ENCODE measurements around the gene SH2D3C. TPM values are rescaled to one million over a fixed set of nuclear protein-coding genes. Genes with fewer than 3 reads are reported as not detected.
A peak's percentile ranks its signal among the peaks of the same experiment; 100 is the strongest.

SH2D3C gene
- total and polyA plus RNA-seq, 9 of the 15 experiments (the other 6 are each of a cell fraction or from before 2014, with no cell fraction given), result 0.03 to 1.2 (median 0.22) TPM; not detected in 1

- TF ChIP-seq ZBTB26 (CRISPR knock-in tag; IDR thresholded peaks at IDR 0.05), result 0 out of 2 replicates have a peak, but pooled peaks have one; percentile 29
- no peak for TF ChIP-seq ZNF764 (CRISPR knock-in tag; IDR thresholded peaks at IDR 0.05; ENCODE audit: low read depth)
- TF ChIP-seq CEBPB (tag; IDR thresholded peaks at IDR 0.05), result peak; percentile 37; the same call in 1 of the 2 replicates
- peak; percentile 65 for TF ChIP-seq C11orf30 (IDR thresholded peaks at IDR 0.05; ENCODE audit: low read depth)
- no peak for TF ChIP-seq KLF1 (tag; IDR thresholded peaks at IDR 0.05)
- no peak for TF ChIP-seq HEY1 (CRISPR knock-in tag; IDR thresholded peaks at IDR 0.05; ENCODE audit: borderline replicate concordance)
- TF ChIP-seq PTTG1 (tag; IDR thresholded peaks at IDR 0.05; ENCODE audit: low read depth), result no peak
- TF ChIP-seq ZNF655 (CRISPR knock-in tag; IDR thresholded peaks at IDR 0.05), result no peak
- peak; percentile 84 for TF ChIP-seq ZNF316 (IDR thresholded peaks at IDR 0.05)
- 0 out of 2 replicates have a peak, but pooled peaks have one; percentile 38 for TF ChIP-seq THRB (CRISPR knock-in tag; conservative IDR thresholded peaks at IDR 0.05)
- TF ChIP-seq SRSF7 (optimal IDR thresholded peaks at IDR 0.05; ENCODE audit: low read depth, low read length), result no peak
- 0 out of 2 replicates have a peak, but pooled peaks have one; percentile 33 for TF ChIP-seq TCF3 (CRISPR knock-in tag; IDR thresholded peaks at IDR 0.05)
- no peak for TF ChIP-seq ZNF311 (CRISPR knock-in tag; IDR thresholded peaks at IDR 0.05)
Observed at GRCh38 chr9:127792417-127793031, 14.1 kb upstream of the SH2D3C start (continued).

All from K562 (cell line).